ENCODE data around the gene UBR1. TPM values are rescaled to one million over a fixed set of nuclear protein-coding genes. Genes with fewer than 3 reads are reported as not detected.

The UBR1 gene
- total RNA-seq, 1 donor, result 35.5 TPM

GRCh38 chr15:42996871-42997270 lies 109.0 kb downstream of the UBR1 start:
- peaks cover 6% of the 10 kb centered on the region for H3K36me3 ChIP-seq (ENCODE audit: insufficient read depth, low read length)
- H3K4me3 ChIP-seq (ENCODE audit: insufficient read depth, low read length), result no peak overlapping the region
- H3K79me2 ChIP-seq (ENCODE audit: insufficient read depth, low read length), result no peaks in the 10 kb centered on the region
- peaks cover 15% of the 10 kb centered on the region for H3K4me1 ChIP-seq (ENCODE audit: insufficient read depth, low read length)
- TF ChIP-seq CTCF (IDR thresholded peaks at IDR 0.05; ENCODE audit: extremely low read depth, low read depth, low read length), result no peak
- no peaks in the 10 kb centered on the region for H4K20me1 ChIP-seq (ENCODE audit: insufficient read depth, low read length)
- no peak overlapping the region for H3K27ac ChIP-seq (ENCODE audit: low read depth, low read length)
- no peaks in the 10 kb centered on the region for H3K9me3 ChIP-seq (ENCODE audit: low read depth, low read length)
- no peak overlapping the region for H2AFZ ChIP-seq (ENCODE audit: low read length)
- H3K27me3 ChIP-seq (ENCODE audit: insufficient read depth, low read length), result no peaks in the 10 kb centered on the region
- no peak for DNase-seq (ENCODE audit: insufficient read length, low spot score, missing footprints)
- H3K4me2 ChIP-seq (ENCODE audit: insufficient read depth, low read length), result no peak overlapping the region

- Histone ChIP-seq H2AFZ (ENCODE audit: low read length) (no peak overlapping the region), H3K4me1 (ENCODE audit: insufficient read depth, low read length) (peaks cover 15% of the 10 kb centered on the region), H3K4me2 (ENCODE audit: insufficient read depth, low read length) (peak overlapping the region; percentile 28), H3K4me3 (ENCODE audit: insufficient read depth, low read length) (no peak overlapping the region), H3K27ac (ENCODE audit: low read depth, low read length) (peak overlapping the region; percentile 49), H3K27me3 (ENCODE audit: insufficient read depth, low read length) (no peaks in the 10 kb centered on the region), H3K9me3 (ENCODE audit: low read depth, low read length) (no peaks in the 10 kb centered on the region), H3K79me2 (ENCODE audit: insufficient read depth, low read length) (no peaks in the 10 kb centered on the region), H3K36me3 (ENCODE audit: insufficient read depth, low read length) (peaks cover 5% of the 10 kb centered on the region), H4K20me1 (ENCODE audit: insufficient read depth, low read length) (no peaks in the 10 kb centered on the region)
- no peak for TF ChIP-seq CTCF (IDR thresholded peaks at IDR 0.05; ENCODE audit: extremely low read depth, low read depth, low read length)
- DNase-seq (ENCODE audit: insufficient read length, low spot score, missing footprints), result peak; percentile 79
Measured at GRCh38 chr15:42994546-42994945, 111.3 kb downstream of the UBR1 start.

- no peak for DNase-seq (ENCODE audit: insufficient read length, low spot score, missing footprints)
- no peaks in the 10 kb centered on the region for H3K27me3 ChIP-seq (ENCODE audit: insufficient read depth, low read length)
- H2AFZ ChIP-seq (ENCODE audit: low read length), result no peak overlapping the region
- H3K4me1 ChIP-seq (ENCODE audit: insufficient read depth, low read length), result peaks cover 15% of the 10 kb centered on the region
- no peak for TF ChIP-seq CTCF (IDR thresholded peaks at IDR 0.05; ENCODE audit: extremely low read depth, low read depth, low read length)
- H3K4me2 ChIP-seq (ENCODE audit: insufficient read depth, low read length), result no peak overlapping the region
- no peaks in the 10 kb centered on the region for H3K79me2 ChIP-seq (ENCODE audit: insufficient read depth, low read length)
- no peaks in the 10 kb centered on the region for H3K9me3 ChIP-seq (ENCODE audit: low read depth, low read length)
- no peak overlapping the region for H3K4me3 ChIP-seq (ENCODE audit: insufficient read depth, low read length)
- H3K36me3 ChIP-seq (ENCODE audit: insufficient read depth, low read length), result peaks cover 18% of the 10 kb centered on the region
- H3K27ac ChIP-seq (ENCODE audit: low read depth, low read length), result no peak overlapping the region
- H4K20me1 ChIP-seq (ENCODE audit: insufficient read depth, low read length), result no peaks in the 10 kb centered on the region
Measured at GRCh38 chr15:42992626-42993025, 113.2 kb downstream of the UBR1 start.

GRCh38 chr15:42986693-42987342 lies 119.0 kb downstream of the UBR1 start:
- no peak overlapping the region for H3K4me3 ChIP-seq (ENCODE audit: insufficient read depth, low read length)
- no peaks in the 10 kb centered on the region for H3K79me2 ChIP-seq (ENCODE audit: insufficient read depth, low read length)
- no peak overlapping the region for H3K27ac ChIP-seq (ENCODE audit: low read depth, low read length)
- H3K36me3 ChIP-seq (ENCODE audit: insufficient read depth, low read length), result peaks cover 31% of the 10 kb centered on the region
- H2AFZ ChIP-seq (ENCODE audit: low read length), result no peak overlapping the region
- no peaks in the 10 kb centered on the region for H4K20me1 ChIP-seq (ENCODE audit: insufficient read depth, low read length)
- no peak overlapping the region for H3K4me2 ChIP-seq (ENCODE audit: insufficient read depth, low read length)
- H3K4me1 ChIP-seq (ENCODE audit: insufficient read depth, low read length), result no peaks in the 10 kb centered on the region
- no peaks in the 10 kb centered on the region for H3K27me3 ChIP-seq (ENCODE audit: insufficient read depth, low read length)
- TF ChIP-seq CTCF (IDR thresholded peaks at IDR 0.05; ENCODE audit: extremely low read depth, low read depth, low read length), result no peak
- DNase-seq (ENCODE audit: insufficient read length, low spot score, missing footprints), result no peak
- no peaks in the 10 kb centered on the region for H3K9me3 ChIP-seq (ENCODE audit: low read depth, low read length)

All from osteoblast (primary cell).